SK-N-SH (cell line): Measurements from ENCODE around the gene DTX3L.

Experiments
- CTCF ChIP-seq: fragments of 200-600 bp; sonication (generic); IDR thresholded peaks from 2 replicates; pipeline ENCODE4 v1.6.1; 2017; ENCODE audit warnings: antibody characterized with exemption, mild to moderate bottlenecking, moderate library complexity
- FOXM1 ChIP-seq: IDR thresholded peaks from 2 replicates; pipeline ENCODE4 v1.4.0; 2012; ENCODE audit warnings: low read depth, mild to moderate bottlenecking
- POLR2AphosphoS5 ChIP-seq: IDR thresholded peaks from 2 replicates; pipeline ENCODE4 v1.6.1; 2012; ENCODE audit warnings: low read depth, low read length
- RAD21 ChIP-seq: IDR thresholded peaks from 2 replicates; pipeline ENCODE4 v1.6.1; 2012; ENCODE audit warnings: mild to moderate bottlenecking, low read length
- RFX5 ChIP-seq: IDR thresholded peaks from 2 replicates; pipeline ENCODE4 v1.6.1; 2012; ENCODE audit warnings: mild to moderate bottlenecking, improper control_type of control experiment, low read length
- RXRA ChIP-seq: IDR thresholded peaks from 2 replicates; pipeline ENCODE4 v1.4.0; 2012; ENCODE audit warnings: low read depth, mild to moderate bottlenecking, borderline replicate concordance
- TAF1 ChIP-seq: IDR thresholded peaks from 2 replicates; pipeline ENCODE4 v1.6.1; 2012; ENCODE audit warnings: low read depth, mild to moderate bottlenecking, low read length, moderate library complexity, borderline replicate concordance
- TEAD4 ChIP-seq: IDR thresholded peaks from 2 replicates; pipeline ENCODE4 v1.4.0; 2012; ENCODE audit warnings: mild to moderate bottlenecking, borderline replicate concordance; ENCODE audit not compliant: insufficient read depth
- USF1 ChIP-seq: IDR thresholded peaks from 2 replicates; pipeline ENCODE4 v1.4.0; 2012; ENCODE audit warnings: low read depth, borderline replicate concordance

- TF ChIP-seq RXRA (no peak), POLR2AphosphoS5 (no peak), RAD21 (no peak), CTCF (no peak), TAF1 (no peak), TEAD4 (no peak), USF1 (no peak), FOXM1 (no peak), RFX5 (no peak)
Observed at GRCh38 chr3:122590610-122591009, 26.5 kb downstream of the DTX3L start.
